HG02938 (cell line): Measurements from ENCODE around the gene MMP19.

ENCODE experiments used
- ATAC-seq: cut with Tn5 transposase; IDR thresholded peaks from one replicate; pipeline ENCODE4 v1.9.1; 2021; ENCODE audit warnings: mild to moderate bottlenecking, moderate library complexity; ENCODE audit not compliant: unreplicated experiment

MMP19 gene

DNA sequence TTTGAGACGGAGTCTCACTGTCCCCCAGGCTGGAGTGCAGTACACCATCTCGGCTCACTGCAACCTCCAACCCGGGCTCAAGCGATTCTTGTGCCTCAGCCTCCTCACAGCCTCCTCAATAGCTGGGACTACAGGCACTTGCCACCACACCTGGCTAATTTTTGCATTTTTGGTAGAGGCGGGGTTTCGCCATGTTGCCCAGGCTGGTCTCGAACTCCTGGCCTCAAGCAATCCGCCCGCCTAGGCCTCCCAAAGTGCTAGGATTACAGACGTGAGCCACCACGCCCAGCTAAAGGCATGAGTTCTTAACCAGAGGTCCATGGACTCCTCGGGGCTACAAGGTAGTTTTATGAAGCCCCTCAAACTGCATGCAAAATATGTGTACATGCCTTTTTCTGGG lies 27.3 kb downstream of the MMP19 start:
- no peak for ATAC-seq

DNA sequence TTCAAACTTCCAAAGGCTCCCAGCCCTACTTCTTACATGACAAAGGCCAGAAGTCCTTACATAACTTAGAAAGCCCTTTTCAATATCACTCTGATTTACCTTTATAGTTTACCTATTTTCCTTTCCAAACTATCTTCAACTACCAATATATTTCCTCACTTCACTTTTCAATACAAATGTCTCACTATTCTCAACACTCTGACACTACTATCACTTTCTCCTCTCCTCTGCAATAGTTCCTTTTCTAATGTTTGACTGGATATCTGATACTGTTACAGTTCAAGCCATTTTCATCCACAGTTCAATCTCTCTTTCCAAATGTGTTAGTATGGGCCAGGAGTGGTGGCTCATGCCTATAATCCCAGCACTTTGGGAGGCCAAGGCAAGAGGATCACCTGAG lies 28.5 kb downstream of the MMP19 start:
- ATAC-seq = no peak

DNA sequence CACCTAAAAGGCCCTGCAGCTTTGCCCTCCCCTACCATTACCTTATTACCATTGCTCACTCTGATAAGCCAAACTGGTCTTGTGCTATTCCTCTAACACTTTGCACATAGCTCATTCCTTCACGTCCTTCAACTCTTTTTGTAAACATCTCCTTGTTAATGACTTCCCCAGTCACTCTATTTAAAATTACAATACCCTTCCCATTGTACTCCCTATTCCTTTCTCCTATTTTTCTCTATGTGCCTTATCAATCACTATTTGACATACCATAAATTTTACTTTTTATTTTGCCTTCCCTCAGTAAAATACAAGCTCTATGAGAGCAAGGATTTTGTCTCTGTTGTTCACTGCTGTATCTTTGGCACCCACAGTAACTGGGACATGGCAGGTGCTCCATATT lies 30.6 kb downstream of the MMP19 start:
- no peak for ATAC-seq

- no peak for ATAC-seq
Measured at GRCh38 chr12:55809274-55809673, 33.5 kb downstream of the MMP19 start.

- ATAC-seq = no peak
Measured at GRCh38 chr12:55806982-55807381, 35.8 kb downstream of the MMP19 start.

DNA sequence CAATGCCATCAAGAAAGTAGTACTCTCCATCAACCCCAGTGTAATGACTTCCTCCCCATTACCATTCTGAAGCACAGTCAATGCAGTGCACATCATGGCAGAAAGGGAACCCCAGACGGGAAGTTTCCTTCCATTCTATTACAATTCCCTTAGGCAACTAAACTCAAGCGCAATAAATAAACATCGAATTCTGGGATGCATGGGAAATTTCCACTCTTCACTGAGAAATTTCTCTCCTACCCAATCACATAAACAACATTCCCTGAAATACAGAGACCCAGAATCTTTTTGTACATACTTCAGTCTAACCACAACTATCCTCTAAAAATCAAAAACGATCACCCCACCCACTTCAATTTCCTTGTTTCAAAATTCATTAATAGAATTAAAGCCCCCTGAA lies 45.2 kb downstream of the MMP19 start:
- no peak for ATAC-seq

DNA sequence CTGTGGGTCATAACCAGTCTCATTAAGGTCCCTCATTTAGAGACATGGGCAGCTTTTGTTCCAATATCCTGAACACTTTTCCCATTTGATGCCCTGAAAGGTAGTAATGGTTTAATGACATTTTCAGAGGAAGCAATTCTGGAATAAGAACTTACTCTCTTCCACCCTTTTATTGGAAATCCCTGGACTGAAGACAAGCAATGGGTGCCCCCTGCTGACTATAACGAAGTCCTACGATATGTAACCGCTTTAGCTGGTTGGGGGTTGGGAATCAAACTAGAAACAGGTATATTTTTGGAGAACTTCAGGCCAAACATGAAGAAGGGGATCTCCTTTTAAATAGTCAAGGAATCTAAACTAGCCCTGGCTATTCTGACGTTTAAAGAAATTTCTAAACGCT lies 45.7 kb downstream of the MMP19 start:
- no peak for ATAC-seq

DNA sequence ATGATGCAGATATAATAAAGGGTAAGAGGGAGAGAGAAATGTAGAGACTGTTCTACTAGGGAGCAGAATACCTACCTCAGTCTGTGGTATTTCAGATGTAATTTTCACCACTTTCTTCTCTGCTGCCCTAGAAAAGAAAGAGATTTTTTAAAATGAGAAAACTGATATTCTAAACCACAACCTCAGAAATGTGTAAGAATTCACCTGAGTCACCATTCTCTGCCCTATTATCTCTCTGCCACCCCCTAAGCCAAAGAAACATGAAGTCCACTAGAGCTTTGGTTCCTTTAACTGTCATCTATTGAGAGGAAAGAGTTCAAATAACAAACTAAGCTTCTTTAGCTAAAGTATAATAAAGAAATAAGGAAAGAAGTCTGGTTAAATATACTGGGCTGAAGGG lies 46.8 kb downstream of the MMP19 start:
- ATAC-seq = no peak

- ATAC-seq = no peak
Measured at GRCh38 chr12:55789893-55790292, 52.8 kb downstream of the MMP19 start.

- ATAC-seq = no peak
Measured at GRCh38 chr12:55789171-55789570, 53.6 kb downstream of the MMP19 start.

DNA sequence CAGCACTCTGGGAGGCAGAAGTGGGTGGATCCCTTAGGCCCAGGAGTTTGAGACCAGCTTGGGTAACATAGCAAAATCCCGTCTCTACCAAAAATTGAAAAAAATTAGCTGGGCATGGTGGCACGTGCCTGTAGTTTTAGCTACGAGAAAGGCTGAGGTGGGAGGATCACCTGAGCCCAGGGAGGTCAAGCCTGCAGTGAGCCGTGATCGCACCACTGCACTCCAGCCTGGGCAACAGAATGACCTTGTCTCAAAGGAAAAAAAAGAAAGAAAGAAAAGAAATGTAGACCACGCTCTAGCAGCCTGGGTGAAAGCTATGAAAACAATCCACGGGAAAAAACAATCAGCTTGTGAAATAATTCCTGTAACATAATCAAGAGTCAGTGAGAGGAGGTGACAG lies 54.2 kb downstream of the MMP19 start:
- no peak for ATAC-seq
